ENCODE measurements around the gene COMMD2.

Gene COMMD2

DNA sequence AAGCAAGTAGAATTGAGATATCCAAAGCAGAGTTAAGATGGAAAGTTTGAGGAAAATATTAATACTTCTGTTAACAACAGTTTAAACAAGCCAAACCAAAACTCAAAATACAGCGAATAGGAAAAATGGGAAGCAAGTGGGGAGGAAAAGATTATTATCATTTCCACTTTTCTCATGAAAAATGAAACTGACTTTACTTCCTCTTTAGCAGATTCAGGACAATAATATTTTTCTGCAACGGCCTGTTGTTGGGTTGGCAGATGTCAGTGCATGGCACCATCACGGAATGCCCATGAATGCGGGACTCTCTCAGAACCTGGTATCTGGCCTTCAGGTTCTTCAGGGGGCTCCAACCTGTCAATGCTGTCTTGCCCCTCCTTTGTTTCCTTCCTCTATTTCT is 28.9 kb upstream of the COMMD2 start:
- H3K36me3 ChIP-seq (ENCODE audit: control insufficient read depth, insufficient read depth, low read length): no peaks in the 10 kb centered on the region
- no peaks in the 10 kb centered on the region for H3K9me3 ChIP-seq (ENCODE audit: control insufficient read depth, insufficient read depth, low read length)
- H3K9ac ChIP-seq (ENCODE audit: low read depth, low read length): no peak overlapping the region
- H3K4me3 ChIP-seq (ENCODE audit: low read depth, low read length): no peak overlapping the region
- H3K4me1 ChIP-seq (ENCODE audit: control insufficient read depth, insufficient read depth, low read length): no peaks in the 10 kb centered on the region
- H3K27me3 ChIP-seq (ENCODE audit: control insufficient read depth, insufficient read depth, low read length): no peaks in the 10 kb centered on the region

DNA sequence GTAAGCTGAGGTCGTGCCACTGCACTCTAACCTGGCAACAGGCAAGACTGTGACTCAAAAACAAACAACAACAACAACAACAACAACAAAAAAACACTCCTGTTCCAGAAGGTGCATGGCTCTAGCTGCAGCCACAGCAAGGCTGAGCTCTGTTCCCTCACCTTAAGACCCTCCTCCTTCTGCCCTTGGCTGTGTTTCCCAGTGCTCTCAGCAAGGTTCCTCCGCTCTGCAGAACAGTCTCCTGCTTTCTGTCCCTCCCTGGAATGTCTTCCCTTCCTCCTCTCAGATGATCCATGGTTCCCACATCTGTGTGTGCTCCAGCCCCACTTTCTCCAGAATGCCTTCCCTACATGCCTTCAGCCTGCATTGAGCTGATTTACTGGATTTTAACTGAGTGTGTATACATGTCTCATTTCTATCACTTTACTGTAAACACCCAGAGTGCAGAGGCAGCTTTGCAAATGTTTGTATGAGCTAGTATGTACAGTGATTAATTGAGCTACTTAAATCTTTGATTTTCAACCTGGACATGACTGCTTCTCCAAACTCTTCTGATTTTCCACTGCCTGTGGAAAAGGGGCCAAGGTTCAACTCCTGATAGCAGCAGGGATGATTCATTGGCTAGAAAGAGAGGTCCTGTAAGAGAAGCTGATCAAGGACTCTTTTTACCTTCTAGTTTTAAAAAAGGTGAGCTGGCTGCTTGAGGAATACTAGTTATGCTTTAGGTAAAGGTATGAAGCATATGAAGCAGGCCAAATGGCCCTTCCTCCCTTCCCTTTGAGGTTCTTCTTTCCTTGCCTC is 25.3 kb upstream of the COMMD2 start:
- no peak overlapping the region for H3K9ac ChIP-seq (ENCODE audit: low read depth, low read length)
- H3K27me3 ChIP-seq (ENCODE audit: control insufficient read depth, insufficient read depth, low read length): no peaks in the 10 kb centered on the region
- no peaks in the 10 kb centered on the region for H3K9me3 ChIP-seq (ENCODE audit: control insufficient read depth, insufficient read depth, low read length)
- H3K36me3 ChIP-seq (ENCODE audit: control insufficient read depth, insufficient read depth, low read length): no peaks in the 10 kb centered on the region
- H3K4me3 ChIP-seq (ENCODE audit: low read depth, low read length): no peak overlapping the region
- peaks cover 5% of the 10 kb centered on the region for H3K4me1 ChIP-seq (ENCODE audit: control insufficient read depth, insufficient read depth, low read length)

DNA sequence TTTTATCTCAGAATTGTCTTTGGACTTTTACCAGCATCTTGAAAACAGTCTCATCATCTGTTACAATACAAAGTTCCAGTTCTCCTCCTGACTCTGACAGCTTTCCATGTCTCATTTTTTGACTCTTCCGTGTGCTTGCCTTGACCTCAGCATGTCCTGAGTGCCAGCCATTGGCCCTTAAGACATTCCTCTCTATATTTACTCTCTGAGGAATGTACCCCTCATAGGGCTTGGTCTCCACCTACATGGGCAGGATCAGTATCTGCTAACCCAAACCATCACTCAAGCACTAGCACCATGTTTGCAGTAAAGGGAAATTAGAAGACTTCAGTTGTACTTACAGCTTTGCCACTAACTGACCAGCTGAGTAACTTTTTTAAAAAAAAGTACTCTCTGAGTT is 23.9 kb upstream of the COMMD2 start:
- Histone ChIP-seq H3K4me3 (ENCODE audit: low read depth, low read length) (no peak overlapping the region), H3K36me3 (ENCODE audit: control insufficient read depth, insufficient read depth, low read length) (no peaks in the 10 kb centered on the region), H3K4me1 (ENCODE audit: control insufficient read depth, insufficient read depth, low read length) (peaks cover 5% of the 10 kb centered on the region), H3K9ac (ENCODE audit: low read depth, low read length) (no peak overlapping the region), H3K9me3 (ENCODE audit: control insufficient read depth, insufficient read depth, low read length) (no peaks in the 10 kb centered on the region), H3K27me3 (ENCODE audit: control insufficient read depth, insufficient read depth, low read length) (no peaks in the 10 kb centered on the region)

DNA sequence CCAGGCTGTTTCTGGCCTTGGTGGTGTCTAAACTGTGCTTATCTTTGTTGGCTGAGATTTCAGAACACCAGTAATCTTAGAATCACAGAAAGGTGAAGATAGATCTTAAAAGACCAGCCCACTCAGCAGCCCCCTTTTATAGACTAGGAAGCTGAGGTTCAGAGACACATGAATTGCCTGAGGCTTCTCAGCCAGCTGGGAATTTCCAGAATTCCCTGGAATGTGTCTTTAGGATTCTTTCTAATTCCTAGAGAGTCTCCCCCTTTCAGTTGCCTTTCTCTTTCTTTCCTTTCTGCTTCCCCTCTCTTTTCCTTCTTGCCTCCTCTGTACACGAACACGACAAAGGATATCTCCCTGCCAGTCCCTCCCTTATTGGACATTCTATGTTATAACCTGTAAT is 20.6 kb upstream of the COMMD2 start:
- Histone ChIP-seq H3K9ac (ENCODE audit: low read depth, low read length) (no peak overlapping the region), H3K27me3 (ENCODE audit: control insufficient read depth, insufficient read depth, low read length) (no peaks in the 10 kb centered on the region), H3K36me3 (ENCODE audit: control insufficient read depth, insufficient read depth, low read length) (no peaks in the 10 kb centered on the region), H3K4me1 (ENCODE audit: control insufficient read depth, insufficient read depth, low read length) (peaks cover 5% of the 10 kb centered on the region), H3K4me3 (ENCODE audit: low read depth, low read length) (no peak overlapping the region), H3K9me3 (ENCODE audit: control insufficient read depth, insufficient read depth, low read length) (no peaks in the 10 kb centered on the region)

DNA sequence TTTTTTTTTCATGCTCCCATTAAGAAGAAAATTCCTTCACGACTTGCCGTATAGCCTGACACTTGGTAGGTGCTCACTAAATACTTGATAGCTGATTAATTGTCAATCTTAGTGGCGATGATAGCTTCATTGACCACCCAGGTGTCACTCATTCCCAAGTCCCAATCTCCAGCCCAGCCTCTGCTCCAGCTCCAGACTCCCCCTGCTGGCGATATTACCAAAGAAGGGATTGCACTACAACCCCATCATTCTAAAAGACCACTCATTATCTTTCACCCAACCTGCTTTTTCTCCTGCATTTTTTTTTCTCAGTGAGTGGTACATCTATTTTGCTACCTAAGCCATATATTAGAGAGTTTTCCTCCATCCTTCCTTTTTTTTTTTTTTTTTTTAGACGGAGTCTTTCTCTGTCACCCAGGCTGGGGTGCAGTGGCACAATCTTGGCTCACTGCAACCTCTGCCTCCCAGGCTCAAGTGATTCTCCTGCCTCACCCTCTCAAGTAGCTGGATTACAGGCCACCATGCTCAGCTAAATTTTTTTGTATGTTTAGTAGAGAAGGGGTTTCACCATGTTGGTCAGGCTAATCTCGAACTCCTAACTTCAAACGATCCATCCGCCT is 19.5 kb upstream of the COMMD2 start:
- Histone ChIP-seq H3K4me3 (ENCODE audit: low read depth, low read length) (no peak overlapping the region), H3K36me3 (ENCODE audit: control insufficient read depth, insufficient read depth, low read length) (no peaks in the 10 kb centered on the region), H3K9me3 (ENCODE audit: control insufficient read depth, insufficient read depth, low read length) (no peaks in the 10 kb centered on the region), H3K9ac (ENCODE audit: low read depth, low read length) (no peak overlapping the region), H3K4me1 (ENCODE audit: control insufficient read depth, insufficient read depth, low read length) (peaks cover 5% of the 10 kb centered on the region), H3K27me3 (ENCODE audit: control insufficient read depth, insufficient read depth, low read length) (no peaks in the 10 kb centered on the region)

DNA sequence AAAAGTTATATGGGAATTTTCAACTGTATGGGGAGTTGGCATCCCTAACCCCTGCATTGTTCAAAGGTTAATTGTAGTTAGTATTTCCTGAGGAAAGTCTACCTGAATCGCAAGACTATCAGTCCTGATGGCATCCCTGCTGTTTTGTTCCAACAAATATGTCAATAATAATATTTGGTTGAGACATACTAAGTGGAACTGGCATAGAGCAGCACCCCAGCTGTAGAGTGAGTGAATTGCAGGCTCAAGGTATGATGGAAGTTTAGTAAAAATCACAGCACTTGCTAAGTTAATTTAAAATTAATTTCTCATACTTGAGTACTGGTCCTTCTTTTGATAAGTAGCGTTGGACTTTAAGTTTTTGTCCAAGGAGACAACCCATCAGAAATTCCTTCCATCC is 18.0 kb upstream of the COMMD2 start:
- H3K9ac ChIP-seq (ENCODE audit: low read depth, low read length): no peak overlapping the region
- H3K4me1 ChIP-seq (ENCODE audit: control insufficient read depth, insufficient read depth, low read length): peaks cover 5% of the 10 kb centered on the region
- H3K36me3 ChIP-seq (ENCODE audit: control insufficient read depth, insufficient read depth, low read length): no peaks in the 10 kb centered on the region
- H3K9me3 ChIP-seq (ENCODE audit: control insufficient read depth, insufficient read depth, low read length): no peaks in the 10 kb centered on the region
- no peaks in the 10 kb centered on the region for H3K27me3 ChIP-seq (ENCODE audit: control insufficient read depth, insufficient read depth, low read length)
- no peak overlapping the region for H3K4me3 ChIP-seq (ENCODE audit: low read depth, low read length)

DNA sequence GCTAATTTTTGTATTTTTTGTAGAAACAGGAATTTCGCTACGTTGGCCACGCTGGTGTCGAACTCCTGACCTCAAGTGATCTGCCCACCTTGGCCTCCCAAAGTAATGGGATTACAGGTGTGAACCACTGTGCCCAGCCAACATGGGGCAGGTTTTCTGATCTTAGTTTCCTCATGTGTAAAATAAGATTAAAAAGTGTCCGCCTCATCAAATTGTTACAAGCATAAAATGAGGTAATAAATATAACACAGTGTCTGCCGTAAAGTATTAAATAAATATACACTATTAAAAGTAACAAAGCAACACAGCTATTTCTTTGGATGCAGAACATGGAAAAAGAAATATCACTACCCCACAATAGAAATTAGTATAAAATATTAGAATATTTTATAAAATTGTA is 16.4 kb upstream of the COMMD2 start:
- no peak overlapping the region for H3K9ac ChIP-seq (ENCODE audit: low read depth, low read length)
- H3K36me3 ChIP-seq (ENCODE audit: control insufficient read depth, insufficient read depth, low read length): no peaks in the 10 kb centered on the region
- peaks cover 5% of the 10 kb centered on the region for H3K27me3 ChIP-seq (ENCODE audit: control insufficient read depth, insufficient read depth, low read length)
- H3K4me3 ChIP-seq (ENCODE audit: low read depth, low read length): no peak overlapping the region
- H3K4me1 ChIP-seq (ENCODE audit: control insufficient read depth, insufficient read depth, low read length): peaks cover 5% of the 10 kb centered on the region
- no peaks in the 10 kb centered on the region for H3K9me3 ChIP-seq (ENCODE audit: control insufficient read depth, insufficient read depth, low read length)

DNA sequence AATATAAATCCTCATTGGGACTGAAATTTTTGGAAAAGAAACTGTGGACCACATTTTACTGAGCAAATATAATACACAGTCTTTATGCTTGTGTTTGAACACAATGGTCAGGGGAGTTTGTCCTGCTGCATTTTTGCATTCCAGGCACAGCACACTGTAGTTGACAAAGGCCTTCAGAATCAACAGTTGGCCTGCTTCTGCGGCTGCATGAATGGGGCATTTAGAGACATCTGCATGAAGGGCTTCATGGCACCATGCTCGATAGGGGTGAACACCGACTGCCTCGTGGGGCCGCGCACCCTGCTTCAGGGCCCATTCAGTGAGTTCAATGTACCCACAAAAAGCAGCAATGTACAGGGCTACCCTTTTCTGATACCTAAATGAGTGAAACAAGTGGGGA is 15.4 kb upstream of the COMMD2 start:
- Histone ChIP-seq H3K4me3 (ENCODE audit: low read depth, low read length) (no peak overlapping the region), H3K9me3 (ENCODE audit: control insufficient read depth, insufficient read depth, low read length) (no peaks in the 10 kb centered on the region), H3K4me1 (ENCODE audit: control insufficient read depth, insufficient read depth, low read length) (peaks cover 2% of the 10 kb centered on the region), H3K27me3 (ENCODE audit: control insufficient read depth, insufficient read depth, low read length) (peaks cover 5% of the 10 kb centered on the region), H3K36me3 (ENCODE audit: control insufficient read depth, insufficient read depth, low read length) (no peaks in the 10 kb centered on the region), H3K9ac (ENCODE audit: low read depth, low read length) (no peak overlapping the region)

DNA sequence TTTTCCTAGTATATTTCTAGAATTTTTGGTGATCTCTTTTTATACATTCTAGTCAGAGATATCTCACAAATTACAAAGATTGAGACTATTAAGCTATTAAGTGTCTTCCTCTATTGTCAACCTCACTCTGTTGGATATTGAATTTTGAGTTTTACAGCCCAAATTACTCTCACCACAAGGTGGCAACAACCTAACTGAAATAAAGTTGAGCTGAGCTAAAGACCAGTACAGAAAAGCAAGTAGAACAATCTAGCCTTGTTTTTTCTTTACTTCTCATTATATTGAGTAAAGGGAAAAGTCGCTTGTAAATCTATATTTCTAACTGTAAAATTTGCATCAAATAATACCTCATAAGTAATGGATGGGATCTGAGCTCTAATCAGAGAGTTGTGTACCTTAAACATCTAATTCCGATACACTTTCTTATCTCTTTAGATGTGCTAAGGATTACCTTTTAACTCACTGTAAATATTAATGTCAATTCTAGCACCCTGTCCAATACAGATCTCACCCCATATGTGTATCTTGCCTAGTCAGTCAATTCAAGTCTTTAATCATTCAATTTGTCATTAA is 13.6 kb upstream of the COMMD2 start:
- peaks cover 5% of the 10 kb centered on the region for H3K27me3 ChIP-seq (ENCODE audit: control insufficient read depth, insufficient read depth, low read length)
- H3K4me1 ChIP-seq (ENCODE audit: control insufficient read depth, insufficient read depth, low read length): no peaks in the 10 kb centered on the region
- H3K9ac ChIP-seq (ENCODE audit: low read depth, low read length): no peak overlapping the region
- H3K9me3 ChIP-seq (ENCODE audit: control insufficient read depth, insufficient read depth, low read length): no peaks in the 10 kb centered on the region
- H3K4me3 ChIP-seq (ENCODE audit: low read depth, low read length): no peak overlapping the region
- H3K36me3 ChIP-seq (ENCODE audit: control insufficient read depth, insufficient read depth, low read length): no peaks in the 10 kb centered on the region

DNA sequence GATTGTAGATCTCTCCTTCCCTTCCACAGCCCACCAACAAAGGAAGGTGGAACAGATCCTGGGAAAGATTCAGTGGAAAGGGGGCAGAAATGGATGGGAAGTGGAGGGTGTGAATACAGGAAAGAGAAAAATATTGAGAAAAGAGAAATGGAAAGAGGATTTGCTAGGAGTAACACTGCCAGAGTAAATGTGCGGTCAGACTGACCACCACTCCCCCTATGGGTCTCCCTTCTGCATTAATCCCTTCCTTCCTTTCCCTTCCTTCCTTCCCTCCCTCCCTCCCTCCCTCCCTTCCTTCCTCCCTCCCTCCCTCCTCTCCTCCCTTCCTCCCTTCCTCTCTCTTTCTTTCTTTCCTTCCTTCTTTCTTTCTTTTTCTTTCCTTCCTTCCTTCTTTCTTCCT is 12.0 kb upstream of the COMMD2 start:
- no peaks in the 10 kb centered on the region for H3K36me3 ChIP-seq (ENCODE audit: control insufficient read depth, insufficient read depth, low read length)
- no peak overlapping the region for H3K4me3 ChIP-seq (ENCODE audit: low read depth, low read length)
- H3K4me1 ChIP-seq (ENCODE audit: control insufficient read depth, insufficient read depth, low read length): no peaks in the 10 kb centered on the region
- peaks cover 5% of the 10 kb centered on the region for H3K27me3 ChIP-seq (ENCODE audit: control insufficient read depth, insufficient read depth, low read length)
- no peak overlapping the region for H3K9ac ChIP-seq (ENCODE audit: low read depth, low read length)
- H3K9me3 ChIP-seq (ENCODE audit: control insufficient read depth, insufficient read depth, low read length): no peaks in the 10 kb centered on the region

DNA sequence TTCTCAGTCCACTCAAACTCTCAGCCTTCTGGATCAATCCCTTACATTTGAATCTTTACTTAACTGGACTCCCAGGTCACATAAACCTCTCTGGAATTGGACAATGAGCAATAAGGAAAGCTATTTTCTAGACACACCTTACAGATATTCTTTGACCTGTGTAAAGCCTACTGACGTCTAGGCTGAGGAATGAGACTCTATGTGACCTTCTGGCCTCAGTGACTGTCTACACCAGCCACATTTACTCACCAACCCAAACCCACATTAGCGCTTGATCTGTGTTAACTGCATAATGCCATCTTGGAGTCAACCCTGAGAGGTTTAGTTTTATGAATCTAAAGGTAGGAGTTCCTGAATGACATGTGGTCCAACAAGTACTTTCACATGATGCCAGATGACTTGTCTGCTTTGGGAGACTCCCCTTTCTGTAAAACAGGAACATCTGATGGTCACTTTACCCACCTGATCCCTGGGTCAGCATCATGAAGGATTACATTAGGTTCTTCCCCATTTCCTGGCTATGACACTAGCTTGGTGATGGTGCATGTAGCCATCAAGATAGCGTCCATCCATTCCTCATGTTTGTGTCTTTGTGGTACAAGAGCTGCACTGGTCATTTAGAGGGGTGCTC is 11.4 kb upstream of the COMMD2 start:
- H3K27me3 ChIP-seq (ENCODE audit: control insufficient read depth, insufficient read depth, low read length): peaks cover 5% of the 10 kb centered on the region
- no peaks in the 10 kb centered on the region for H3K4me1 ChIP-seq (ENCODE audit: control insufficient read depth, insufficient read depth, low read length)

DNA sequence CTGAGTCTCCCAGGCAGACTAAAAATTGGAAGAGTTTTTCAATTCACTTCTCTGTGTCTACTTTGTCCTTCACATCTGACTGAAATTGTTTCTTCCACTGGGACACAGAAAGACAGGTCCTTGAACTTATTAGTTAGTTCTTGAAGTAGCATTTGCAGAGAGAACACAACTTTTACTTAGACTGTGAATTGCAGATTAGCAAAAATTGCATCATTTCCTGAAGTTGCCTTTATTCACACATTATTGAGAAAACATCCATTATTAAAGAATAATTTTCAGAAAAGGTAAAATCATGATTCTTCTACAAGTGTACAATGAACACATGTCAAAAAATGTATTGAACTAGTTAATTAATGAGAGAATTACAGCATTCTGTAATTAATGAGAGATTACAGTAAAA is 1.4 kb upstream of the COMMD2 start:
- H3K36me3 ChIP-seq (ENCODE audit: control insufficient read depth, insufficient read depth, low read length): no peaks in the 10 kb centered on the region
- no peaks in the 10 kb centered on the region for H3K4me1 ChIP-seq (ENCODE audit: control insufficient read depth, insufficient read depth, low read length)
- no peaks in the 10 kb centered on the region for H3K27me3 ChIP-seq (ENCODE audit: control insufficient read depth, insufficient read depth, low read length)
- no peak overlapping the region for H3K9ac ChIP-seq (ENCODE audit: low read depth, low read length)
- H3K9me3 ChIP-seq (ENCODE audit: control insufficient read depth, insufficient read depth, low read length): no peaks in the 10 kb centered on the region
- no peak overlapping the region for H3K4me3 ChIP-seq (ENCODE audit: low read depth, low read length)

More for the DNA sequence above, 11.4 kb upstream of the COMMD2 start:
- Histone ChIP-seq H3K9ac (ENCODE audit: low read depth, low read length) (no peak overlapping the region), H3K9me3 (ENCODE audit: control insufficient read depth, insufficient read depth, low read length) (no peaks in the 10 kb centered on the region), H3K4me3 (ENCODE audit: low read depth, low read length) (no peak overlapping the region), H3K36me3 (ENCODE audit: control insufficient read depth, insufficient read depth, low read length) (no peaks in the 10 kb centered on the region)

All from iPS-15b (cell line).